GM10266 (cell line): Measurements from ENCODE around the gene DPPA5.
"Not testable (repeated sequence)": the region's sequence is repeated elsewhere in the genome, so short reads cannot be mapped to it uniquely, and the experiment has no call there.

Experiments used
- DNase-seq: peaks from one replicate; pipeline ENCODE4 v3.0.0; 2012; ENCODE audit errors: extremely low spot score
- CTCF ChIP-seq: IDR thresholded peaks from 2 replicates; pipeline ENCODE4 v1.5.1; 2012; ENCODE audit warnings: mild to moderate bottlenecking, low read depth; ENCODE audit not compliant: control insufficient read depth, insufficient read depth; ENCODE audit errors: missing control alignments

The DPPA5 gene

GRCh38 chr6:73323323-73323722, 30.8 kb downstream of the DPPA5 start:
- TF ChIP-seq CTCF = no peak
- no peak for DNase-seq

GRCh38 chr6:73314577-73315492, 39.2 kb downstream of the DPPA5 start:
- no peak for TF ChIP-seq CTCF
- DNase-seq = no peak

- not testable (repeated sequence) for DNase-seq
These were observed 43.6 kb downstream of the DPPA5 start for GRCh38 chr6:73310503-73310845.

DNA sequence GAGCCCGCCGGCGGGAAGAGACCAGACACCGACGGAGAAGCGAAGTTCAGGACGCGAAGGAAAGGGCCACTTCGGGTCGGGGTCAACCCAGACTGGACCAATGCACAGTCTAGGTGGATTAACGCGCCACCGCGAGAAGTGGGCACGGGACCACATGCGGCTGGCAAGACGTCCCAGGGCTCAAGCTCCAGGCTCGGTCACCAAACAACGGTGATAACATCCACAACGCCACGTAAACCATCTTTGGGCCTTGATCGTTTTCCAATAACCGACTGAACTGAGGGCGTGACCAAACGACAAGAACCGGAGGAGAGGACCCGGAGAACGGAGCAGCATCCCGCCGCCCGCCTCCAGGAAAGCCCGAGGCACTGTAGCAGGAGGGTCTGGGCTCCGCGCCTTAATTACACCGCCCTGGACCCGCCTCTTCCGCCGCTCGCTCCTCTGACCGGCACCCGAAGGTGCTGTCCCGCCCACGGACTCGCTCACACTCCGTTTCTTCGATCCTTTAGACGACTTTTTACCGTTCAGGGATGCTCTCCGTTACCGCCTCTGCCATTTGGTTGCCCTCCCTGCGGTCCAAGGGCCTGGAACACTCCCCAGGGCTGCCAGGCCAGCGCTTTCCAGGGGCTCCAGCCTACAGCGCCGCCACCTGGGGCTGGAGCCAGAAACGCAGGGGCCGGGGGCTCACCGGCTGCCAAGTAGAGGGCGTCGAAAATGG, 44.1 kb downstream of the DPPA5 start:
- peak; percentile 85 for DNase-seq
- peak; percentile 73 for TF ChIP-seq CTCF

- TF ChIP-seq CTCF = no peak
- DNase-seq = no peak
These were observed 44.6 kb downstream of the DPPA5 start for GRCh38 chr6:73309535-73309784.

GRCh38 chr6:73308712-73309534, 45.2 kb downstream of the DPPA5 start:
- TF ChIP-seq CTCF = peak; percentile 3
- peak; percentile 16 for DNase-seq

GRCh38 chr6:73303773-73304172, 50.3 kb downstream of the DPPA5 start:
- not testable (repeated sequence) for DNase-seq
